ENCODE data around the gene SRPK2. TPM values are rescaled to one million over a fixed set of nuclear protein-coding genes. Genes with fewer than 3 reads are reported as not detected.

SRPK2 gene
- total and polyA plus RNA-seq, 2 of the 8 experiments (the other 6 are each of a cell fraction or from before 2014, with no cell fraction given) = 10.0 to 47.1 TPM

DNA sequence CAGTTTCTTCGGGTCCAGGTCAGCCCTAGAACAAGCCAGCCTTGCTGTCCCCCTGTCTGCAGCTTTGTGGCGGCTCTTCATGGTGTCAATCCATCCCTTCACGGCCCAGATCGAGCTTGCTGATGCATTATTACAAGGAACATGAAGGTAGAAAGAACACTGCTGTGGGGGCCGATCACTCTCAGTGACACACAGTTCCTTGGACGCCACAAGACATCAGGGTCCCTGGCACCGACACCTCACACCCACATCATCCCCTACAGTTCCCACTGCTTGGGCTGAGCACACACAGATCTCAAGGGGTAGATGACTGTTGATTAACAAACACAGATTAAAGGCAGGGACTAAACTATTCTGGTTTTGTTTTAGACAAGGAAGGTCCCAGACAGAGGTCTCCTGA lies 255.4 kb downstream of the SRPK2 start:
- Histone ChIP-seq H3K9me3 (ENCODE audit: insufficient read depth in 2 of 2, low read depth in 1 of 2, low read length in 1 of 2) (no peaks in the 10 kb centered on the region), H2BK20ac (ENCODE audit: low read length) (no peak overlapping the region), H3K27ac (ENCODE audit: low read depth, low read length) (no peak overlapping the region), H3K23me2 (ENCODE audit: low read depth, low read length) (no peaks in the 10 kb centered on the region), H2BK12ac (ENCODE audit: low read depth, low read length) (no peak overlapping the region), H3K36me3 (ENCODE audit: control insufficient read depth in 2 of 4, insufficient read depth in 4 of 4, low read length in 3 of 4) (peaks cover 0 to under 1% (median 0%) of the 10 kb centered on the region in 4 experiments; a peak in 2 of 8 replicates), H3K4ac (replicated peaks; ENCODE audit: insufficient read length, low read depth, low read length) (no peak overlapping the region), H3K4me2 (ENCODE audit: insufficient read depth in 1 of 2, low read depth in 2 of 2, low read length in 2 of 2) (no peak overlapping the region), H3K4me1 (replicated peaks in 1 of 4; ENCODE audit: control insufficient read depth in 3 of 4, insufficient read depth in 4 of 4, low read length in 3 of 4) (no peaks in the 10 kb centered on the region), H3K79me1 (ENCODE audit: low read depth, low read length) (no peaks in the 10 kb centered on the region; the same call in 1 of the 2 replicates), H2BK120ac (replicated peaks; ENCODE audit: low read depth, low read length) (no peak overlapping the region), H3K9ac (replicated peaks in 1 of 4; ENCODE audit: extremely low read depth in 1 of 4, low read depth in 3 of 4, low read length in 3 of 4) (no peak overlapping the region), H4K20me1 (replicated peaks in 1 of 2; ENCODE audit: control insufficient read depth in 1 of 2, insufficient read depth in 2 of 2, low read length in 2 of 2) (peaks cover 0 to 1% of the 10 kb centered on the region in 2 experiments), H4K5ac (ENCODE audit: insufficient read length, low read depth, low read length) (no peak overlapping the region), H3K18ac (ENCODE audit: extremely low read depth, low read length) (no peak overlapping the region), H3K27me3 (replicated peaks in 1 of 4; ENCODE audit: control insufficient read depth in 3 of 4, extremely low read depth in 1 of 4, insufficient read depth in 3 of 4, low read length in 3 of 4) (no peaks in the 10 kb centered on the region), H3K56ac (replicated peaks; ENCODE audit: insufficient read length, low read depth, low read length) (no peak overlapping the region), H4K91ac (replicated peaks; ENCODE audit: insufficient read length, low read length) (no peak overlapping the region), H2AFZ (ENCODE audit: low read length) (no peak overlapping the region), H4K8ac (ENCODE audit: extremely low read depth, insufficient read depth, low read length) (no peak overlapping the region), H3K14ac (ENCODE audit: insufficient read length) (no peak overlapping the region), H3K4me3 (ENCODE audit: extremely low read depth in 1 of 4, insufficient read depth in 2 of 4, low read depth in 3 of 4, low read length in 4 of 4) (no peak overlapping the region), H2AK5ac (ENCODE audit: low read depth, low read length) (no peak overlapping the region), H3K23ac (ENCODE audit: insufficient read length) (no peak overlapping the region), H2BK15ac (ENCODE audit: low read length) (no peak overlapping the region), H3K79me2 (ENCODE audit: control insufficient read depth in 1 of 2, insufficient read depth in 2 of 2, low read length in 2 of 2) (no peaks in the 10 kb centered on the region), H2BK5ac (ENCODE audit: low read depth, low read length) (no peak overlapping the region)
- DNase-seq (ENCODE audit: low read depth in 1 of 2, low spot score in 2 of 2) = peak in 1 of 2 experiments; percentile 11
- WGBS, 2 experiments (ENCODE audit: extremely low coverage in 1 of 2, insufficient coverage in 1 of 2, insufficient read length in 1 of 2, insufficient replicate concordance in 2 of 2, low coverage in 1 of 2, low lambda C conversion rate in 2 of 2, missing lambda C conversion rate in 1 of 2) = 94% methylated on average over 7 of the region's 7 CpGs; no CpG with 5 or more reads in 1 of the 2 experiments
- CTCF ChIA-PET (ENCODE audit: partially characterized antibody) = interaction anchor here (1.5 kb wide), 1 partner anchor 398 kb away, joined by 4 read pairs; the partner anchor contains the start of gene RINT1
- POLR2A ChIA-PET (ENCODE audit: partially characterized antibody) = no interaction called here
- FAIRE-seq = no peak
- TF ChIP-seq RAD21 (IDR thresholded peaks at IDR 0.05 in 1 of 2, conservative IDR thresholded peaks at IDR 0.05 in 1 of 2; ENCODE audit: low read depth in 2 of 2, low read length in 2 of 2) (no peak), RXRA (IDR thresholded peaks at IDR 0.05; ENCODE audit: insufficient read depth, low read depth, low read length) (no peak), FOSL1 (IDR thresholded peaks at IDR 0.05; ENCODE audit: insufficient read depth, low read depth, low read length) (no peak), POLR2AphosphoS5 (IDR thresholded peaks at IDR 0.05; ENCODE audit: low read depth, low read length) (no peak), TCF12 (IDR thresholded peaks at IDR 0.05; ENCODE audit: low read depth, low read length) (no peak), RFX5 (IDR thresholded peaks at IDR 0.05; ENCODE audit: borderline replicate concordance, low read depth, low read length) (no peak)
